ENCODE data around the gene SPON1.

- TF ChIP-seq, protein P1, sequence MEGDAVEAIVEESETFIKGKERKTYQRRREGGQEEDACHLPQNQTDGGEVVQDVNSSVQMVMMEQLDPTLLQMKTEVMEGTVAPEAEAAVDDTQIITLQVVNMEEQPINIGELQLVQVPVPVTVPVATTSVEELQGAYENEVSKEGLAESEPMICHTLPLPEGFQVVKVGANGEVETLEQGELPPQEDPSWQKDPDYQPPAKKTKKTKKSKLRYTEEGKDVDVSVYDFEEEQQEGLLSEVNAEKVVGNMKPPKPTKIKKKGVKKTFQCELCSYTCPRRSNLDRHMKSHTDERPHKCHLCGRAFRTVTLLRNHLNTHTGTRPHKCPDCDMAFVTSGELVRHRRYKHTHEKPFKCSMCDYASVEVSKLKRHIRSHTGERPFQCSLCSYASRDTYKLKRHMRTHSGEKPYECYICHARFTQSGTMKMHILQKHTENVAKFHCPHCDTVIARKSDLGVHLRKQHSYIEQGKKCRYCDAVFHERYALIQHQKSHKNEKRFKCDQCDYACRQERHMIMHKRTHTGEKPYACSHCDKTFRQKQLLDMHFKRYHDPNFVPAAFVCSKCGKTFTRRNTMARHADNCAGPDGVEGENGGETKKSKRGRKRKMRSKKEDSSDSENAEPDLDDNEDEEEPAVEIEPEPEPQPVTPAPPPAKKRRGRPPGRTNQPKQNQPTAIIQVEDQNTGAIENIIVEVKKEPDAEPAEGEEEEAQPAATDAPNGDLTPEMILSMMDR (conservative IDR thresholded peaks at IDR 0.05; ENCODE audit: low read depth, low read length) = no peak
- TF ChIP-seq EZH2phosphoT487 (IDR thresholded peaks at IDR 0.05; ENCODE audit: borderline replicate concordance, low read length) = no peak
Observed at GRCh38 chr11:14189874-14190273, 227.4 kb downstream of the SPON1 start.
